Activated CD8-positive, alpha-beta memory T cell treated with anti-CD3 and anti-CD28 coated beads for 36 hours (primary cell): ENCODE data around the gene GATC. TPM values are rescaled to one million over a fixed set of nuclear protein-coding genes. Genes with fewer than 3 reads are reported as not detected.
"Not testable (repeated sequence)": the region's sequence is repeated elsewhere in the genome, so short reads cannot be mapped to it uniquely, and the experiment has no call there.

ENCODE experiments used
- CTCF ChIA-PET: fragments of 350-600 bp; sonication (Branson Sonifier 250); formaldehyde crosslinking; loops from one replicate; lab custom pipeline; 2021; ENCODE audit warnings: antibody characterized with exemption; lab: Charles Lee
- POLR2A ChIA-PET: fragments of 350-600 bp; sonication (Branson Sonifier 250); formaldehyde crosslinking; loops from one replicate; lab custom pipeline; 2021; ENCODE audit warnings: antibody characterized with exemption; lab: Charles Lee
- total RNA-seq, 2 experiments: library from RNA; stranded (reverse); gene quantifications; one replicate each; pipeline ENCODE4 v1.2.3, GENCODE V29; 2021

GATC gene
- total RNA-seq, 2 experiments from 2014 or later = 30.8 to 32.1 TPM

DNA sequence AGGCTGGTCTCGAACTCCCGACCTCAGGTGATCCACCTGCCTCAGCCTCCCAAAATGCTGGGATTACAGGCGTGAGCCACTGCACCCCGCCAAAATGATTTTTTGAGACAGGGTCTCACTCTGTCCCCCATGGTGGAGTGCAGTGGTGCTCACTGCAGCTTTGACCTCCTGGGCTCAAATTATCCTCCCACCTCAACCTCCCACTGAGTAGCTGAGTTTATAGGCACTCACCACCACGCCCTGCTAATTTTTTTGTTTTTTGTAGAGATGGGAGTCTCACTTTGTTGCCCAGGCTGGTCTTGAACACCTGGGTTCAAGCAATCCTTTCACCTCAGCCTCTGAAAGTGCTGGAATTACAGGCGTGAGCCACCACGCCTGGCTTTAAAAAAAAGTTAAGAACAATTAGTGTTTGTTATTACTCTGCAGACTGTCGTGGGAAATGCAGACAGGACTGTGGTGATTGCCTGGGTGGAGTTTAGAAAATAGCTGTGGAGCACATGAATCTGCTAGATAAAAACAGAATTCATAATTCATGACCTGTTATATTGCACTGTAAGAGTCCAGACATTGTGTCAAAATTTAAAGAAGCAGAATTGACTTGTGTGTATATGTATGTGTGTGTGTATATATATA lies 17.5 kb upstream of the GATC start:
- CTCF ChIA-PET = interaction anchor here (0.9 to 3.1 kb wide), 7 partner anchors 10 to 112 kb away, joined by 3 to 25 read pairs (median 3); no protein-coding TSS in a partner anchor
- POLR2A ChIA-PET = no interaction called here

DNA sequence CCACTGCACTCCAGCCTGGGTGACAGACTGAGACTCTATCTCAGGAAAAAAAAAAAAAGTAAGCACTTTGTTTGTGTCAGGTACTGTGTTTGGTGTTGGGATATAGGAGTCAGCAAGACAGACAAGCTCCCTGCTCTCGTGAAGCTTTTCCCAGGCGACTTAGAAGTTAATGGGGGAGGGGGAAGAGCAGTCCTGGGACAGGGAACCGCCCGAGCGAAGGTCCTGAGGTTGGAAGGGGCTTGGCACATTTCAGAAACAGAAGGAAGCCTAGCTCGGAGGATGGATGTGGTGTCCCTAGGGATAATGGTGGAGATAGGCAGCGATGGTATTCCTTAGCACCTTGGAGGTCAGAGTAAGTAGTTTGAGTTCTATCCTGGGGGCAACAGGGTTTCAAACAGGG lies 16.9 kb upstream of the GATC start:
- CTCF ChIA-PET = interaction anchor here (0.9 to 3.1 kb wide), 14 partner anchors 11 to 115 kb away, joined by 3 to 25 read pairs (median 4); no protein-coding TSS in a partner anchor
- POLR2A ChIA-PET = no interaction called here

GRCh38 chr12:120432772-120433525 lies 13.3 kb upstream of the GATC start:
- POLR2A ChIA-PET = interaction anchor here (0.6 kb wide), 2 partner anchors 52 to 1030 kb away, joined by 3 to 5 read pairs; no protein-coding TSS in a partner anchor
- CTCF ChIA-PET = interaction anchor here (0.6 to 1.1 kb wide), 4 partner anchors 29 to 784 kb away, joined by 3 read pairs; no protein-coding TSS in a partner anchor

DNA sequence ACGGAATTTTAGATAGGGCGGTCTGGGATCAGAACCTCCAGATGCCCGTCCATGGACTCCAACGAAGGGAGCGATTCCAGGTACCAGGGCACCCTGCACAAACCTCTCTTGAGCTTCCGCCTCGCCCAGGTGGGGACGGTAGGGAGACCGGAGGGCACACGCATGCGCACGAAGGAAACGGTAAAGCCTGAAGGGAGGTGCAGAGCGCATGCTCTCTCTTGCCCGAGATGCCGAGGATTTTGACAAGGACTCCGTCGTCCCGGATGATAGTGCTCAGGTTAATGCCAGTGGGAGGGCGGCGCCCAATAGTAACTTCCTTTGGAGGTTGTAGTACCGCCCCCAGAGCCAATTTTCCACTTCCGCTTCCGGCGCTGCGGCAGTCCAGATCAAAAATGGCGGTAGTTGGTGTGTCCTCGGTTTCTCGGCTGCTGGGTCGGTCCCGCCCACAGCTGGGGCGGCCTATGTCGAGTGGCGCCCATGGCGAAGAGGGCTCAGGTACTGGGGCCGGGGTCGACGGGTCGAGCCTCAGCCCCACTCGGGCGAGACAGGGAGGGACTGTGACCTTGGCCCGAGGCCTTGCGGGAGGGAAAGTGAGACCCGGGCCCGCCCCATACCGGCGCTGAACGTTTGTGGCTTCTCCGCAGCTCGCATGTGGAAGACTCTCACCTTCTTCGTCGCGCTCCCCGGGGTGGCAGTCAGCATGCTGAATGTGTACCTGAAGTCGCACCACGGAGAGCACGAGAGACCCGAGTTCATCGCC lies 8.3 kb upstream of the GATC start, which contains the start of gene COX6A1:
Gene COX6A1 (plus strand): TSS at position 379 of the 760 bp plus-strand sequence. CDS start 14 bp downstream, at position 393.
- ChIA-PET POLR2A (interaction anchor here (1.4 kb wide), 1 partner anchor 59 kb away, joined by 3 read pairs; no protein-coding TSS in a partner anchor), CTCF (interaction anchor here (0.7 to 3.0 kb wide), 7 partner anchors 9 to 135 kb away, joined by 3 to 9 read pairs (median 4); partner anchors contain the start of genes GATC, RNF10, SIRT4 and TRIAP1)

GRCh38 chr12:120438495-120439198 lies 7.6 kb upstream of the GATC start:
- POLR2A ChIA-PET = interaction anchor here (0.7 to 1.4 kb wide), 2 partner anchors 58 to 261 kb away, joined by 3 to 6 read pairs; no protein-coding TSS in a partner anchor
- CTCF ChIA-PET = interaction anchor here (0.6 to 3.0 kb wide), 9 partner anchors 8 to 136 kb away, joined by 3 to 9 read pairs (median 3); partner anchors contain the start of genes GATC, RNF10, SIRT4 and TRIAP1

- ChIA-PET CTCF (interaction anchor here (0.6 to 1.1 kb wide), 5 partner anchors 9 to 57 kb away, joined by 3 to 6 read pairs (median 4); no protein-coding TSS in a partner anchor), POLR2A (no interaction called here)
Observed at GRCh38 chr12:120439646-120440247, 6.5 kb upstream of the GATC start.

DNA sequence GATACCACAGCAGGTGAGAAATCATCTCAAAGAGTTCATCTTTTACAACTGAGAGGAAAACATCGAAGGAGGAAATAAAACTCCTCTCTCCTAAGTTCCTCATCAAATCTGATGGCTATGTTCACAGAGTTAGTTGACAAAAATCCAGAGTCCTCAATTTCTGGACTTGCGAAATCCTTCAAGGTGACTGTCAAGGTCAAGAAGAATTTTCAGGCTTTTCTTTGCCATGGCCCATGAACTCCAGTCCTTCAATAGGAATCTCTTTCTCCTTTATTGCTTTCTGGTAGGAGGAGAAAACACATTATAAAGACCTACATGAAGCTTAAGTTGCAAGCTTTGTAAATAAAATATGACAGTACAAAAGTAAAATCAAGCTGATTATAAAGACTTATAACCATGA lies 1.6 kb upstream of the GATC start:
- POLR2A ChIA-PET = interaction anchor here (0.7 kb wide), 1 partner anchor 39 kb away, joined by 3 read pairs; no protein-coding TSS in a partner anchor

DNA sequence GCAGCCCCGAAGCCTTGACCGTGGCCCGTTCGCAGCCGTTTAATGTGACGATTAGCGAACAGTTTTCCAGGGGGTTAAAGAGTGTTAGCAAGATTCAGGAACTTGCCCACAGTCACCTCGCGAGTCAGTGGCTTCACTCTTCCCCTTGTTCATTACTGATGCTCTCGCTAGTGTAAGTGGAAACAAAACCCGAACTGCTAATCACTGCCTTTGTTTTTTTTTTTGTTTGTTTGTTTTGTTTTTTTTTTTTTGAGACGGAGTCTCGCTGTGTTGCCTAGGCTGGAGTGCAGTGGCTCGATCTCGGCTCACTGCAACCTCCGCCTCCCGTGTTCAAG lies 567 bp downstream of the GATC start:
- POLR2A ChIA-PET = not testable (repeated sequence)
- CTCF ChIA-PET = interaction anchor here (0.6 to 2.0 kb wide), 5 partner anchors 9 to 132 kb away, joined by 3 to 7 read pairs (median 6); partner anchors contain the start of gene COX6A1

More for the DNA sequence above, 1.6 kb upstream of the GATC start:
- CTCF ChIA-PET = interaction anchor here (0.5 to 1.2 kb wide), 3 partner anchors 52 to 1230 kb away, joined by 3 to 6 read pairs (median 5); no protein-coding TSS in a partner anchor

GRCh38 chr12:120447992-120448391 lies 1.7 kb downstream of the GATC start:
- CTCF ChIA-PET = interaction anchor here (1.6 to 2.0 kb wide), 2 partner anchors 9 to 122 kb away, joined by 6 to 7 read pairs; no protein-coding TSS in a partner anchor
- POLR2A ChIA-PET = no interaction called here

DNA sequence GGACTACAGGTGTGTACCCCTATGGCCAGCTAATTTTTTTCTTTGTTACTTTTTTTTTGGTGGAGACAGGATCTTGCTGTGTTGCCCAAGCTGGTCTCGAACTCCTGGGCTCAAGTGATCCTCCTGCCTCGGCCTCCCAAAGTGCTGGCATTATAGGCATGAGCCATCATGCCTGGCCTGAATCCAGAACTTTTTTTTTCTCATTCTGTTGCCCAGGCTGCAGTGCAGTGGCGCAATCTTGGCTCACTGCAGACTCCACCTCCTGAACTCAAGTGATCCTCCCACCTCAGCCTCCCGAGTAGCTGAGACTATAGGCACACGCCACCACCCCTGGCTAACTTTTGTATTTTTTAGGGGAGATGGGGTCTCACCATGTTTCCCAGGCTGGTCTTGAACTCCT lies 6.3 kb downstream of the GATC start:
- POLR2A ChIA-PET = not testable (repeated sequence)
- CTCF ChIA-PET = interaction anchor here (2.0 kb wide), 1 partner anchor 17 kb away, joined by 7 read pairs; the partner anchor contains the start of gene SRSF9

DNA sequence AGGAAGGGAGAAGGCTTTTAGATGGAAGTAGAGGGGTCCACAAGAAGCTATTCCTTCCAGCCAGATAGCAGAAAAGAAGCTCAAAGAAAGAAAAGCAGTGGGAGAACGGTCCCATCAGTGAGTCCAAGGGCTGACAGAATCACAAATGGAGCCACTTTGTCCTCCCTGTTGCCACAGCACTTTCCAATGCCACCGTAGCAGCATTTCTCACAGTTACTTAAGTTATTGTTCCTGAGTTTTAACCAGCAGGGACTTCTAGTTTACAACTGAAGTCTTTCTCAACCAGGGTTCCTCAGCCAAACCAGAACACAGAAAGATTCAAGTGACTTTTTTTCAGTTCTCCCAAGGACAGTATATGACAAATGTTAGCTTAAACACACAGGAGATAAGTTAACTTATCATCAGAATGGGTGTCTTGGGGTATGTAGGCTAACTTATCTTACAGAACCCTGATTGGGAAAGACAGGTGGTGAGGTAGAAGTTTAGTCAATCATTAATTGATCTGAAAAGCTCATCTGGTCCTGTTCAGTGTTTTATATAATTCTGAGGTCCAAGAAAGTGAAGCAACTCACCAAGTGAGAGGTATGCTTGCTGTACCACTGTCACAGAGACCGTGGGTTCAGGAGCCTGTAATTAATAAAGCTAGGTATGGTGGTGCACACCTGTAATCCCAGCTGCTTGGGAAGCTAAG lies 7.0 kb downstream of the GATC start:
- ChIA-PET POLR2A (interaction anchor here (1.0 kb wide), 1 partner anchor 10 kb away, joined by 3 read pairs; no protein-coding TSS in a partner anchor), CTCF (interaction anchor here (0.7 to 2.0 kb wide), 4 partner anchors 10 to 1944 kb away, joined by 3 to 7 read pairs (median 4); partner anchors contain the start of gene SRSF9)

DNA sequence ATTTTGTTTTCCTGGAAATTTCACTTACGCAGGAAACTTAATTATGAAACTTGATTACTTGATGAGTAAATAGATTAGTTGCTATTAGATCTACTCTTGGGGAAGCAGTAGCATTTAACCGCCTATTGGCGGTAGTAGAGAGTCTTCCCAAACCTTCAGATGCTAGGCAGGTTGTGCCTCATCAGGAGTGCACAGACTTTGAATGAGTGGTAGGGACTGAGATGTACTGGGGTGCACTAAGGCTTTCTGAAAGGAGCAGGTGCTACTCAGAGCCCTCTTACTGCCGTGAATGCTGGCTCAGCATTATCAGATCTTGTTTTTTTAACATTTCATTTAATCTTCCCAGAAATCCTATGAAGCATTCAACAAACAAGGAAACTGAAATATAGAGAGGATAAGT lies 7.7 kb downstream of the GATC start:
- ChIA-PET CTCF (interaction anchor here (0.8 to 2.0 kb wide), 5 partner anchors 9 to 135 kb away, joined by 3 to 7 read pairs (median 3); partner anchors contain the start of gene SRSF9), POLR2A (interaction anchor here (1.0 kb wide), 1 partner anchor 9 kb away, joined by 3 read pairs; no protein-coding TSS in a partner anchor)

GRCh38 chr12:120455302-120455701 lies 9.1 kb downstream of the GATC start:
- ChIA-PET CTCF (no interaction called here), POLR2A (interaction anchor here (2.9 kb wide), 1 partner anchor 14 kb away, joined by 12 read pairs; the partner anchor contains the start of gene SRSF9)

DNA sequence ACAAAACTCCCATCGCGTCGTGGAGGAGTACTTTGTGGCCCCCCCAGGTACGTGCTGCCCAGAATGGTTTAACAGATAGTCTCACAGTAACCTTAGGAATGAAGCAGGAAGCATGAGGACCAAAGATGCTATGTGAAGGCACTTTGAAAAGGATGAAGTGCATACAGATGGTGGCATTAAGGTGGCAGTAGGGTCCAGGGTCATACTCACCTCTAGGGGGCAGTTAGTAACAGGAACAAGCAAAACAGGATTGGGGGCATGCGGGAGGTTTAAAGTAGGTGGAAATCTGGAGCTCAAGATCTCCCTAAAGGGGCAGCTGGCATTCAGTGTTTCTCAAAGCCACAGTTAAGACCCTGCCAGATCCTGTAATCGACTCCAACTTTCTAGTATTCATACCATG lies 10.9 kb downstream of the GATC start:
- ChIA-PET POLR2A (interaction anchor here (0.6 to 2.9 kb wide), 3 partner anchors 12 to 192 kb away, joined by 4 to 12 read pairs (median 8); partner anchors contain the start of gene SRSF9), CTCF (interaction anchor here (0.7 to 1.7 kb wide), 5 partner anchors 9 to 141 kb away, joined by 3 to 7 read pairs (median 4); partner anchors contain the start of gene SRSF9)

DNA sequence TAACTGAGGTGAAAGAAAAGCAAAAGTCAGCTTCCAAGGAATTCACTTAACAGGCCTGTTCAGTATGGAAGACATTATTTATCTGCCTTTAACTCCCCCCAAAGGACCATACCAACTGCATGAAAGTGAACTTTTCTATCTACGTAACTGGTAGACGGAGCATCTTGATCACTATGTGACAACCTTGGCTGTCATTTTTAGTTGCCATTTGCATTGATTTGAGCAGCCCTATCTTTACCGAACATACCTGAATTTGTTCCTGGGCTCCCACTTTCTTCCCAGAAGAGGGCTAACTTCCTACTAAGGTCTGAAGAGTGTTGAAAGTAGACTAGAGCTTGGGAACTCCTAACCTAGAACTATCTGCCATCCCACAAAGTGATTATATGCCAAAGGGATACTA lies 13.9 kb downstream of the GATC start:
- ChIA-PET CTCF (no interaction called here), POLR2A (no interaction called here)

- ChIA-PET POLR2A (no interaction called here), CTCF (interaction anchor here (1.7 kb wide), 1 partner anchor 16 kb away, joined by 7 read pairs; the partner anchor contains the start of genes GATC and TRIAP1)
Observed at GRCh38 chr12:120462099-120462640, 15.9 kb downstream of the GATC start.
